Esophagus squamous epithelium (tissue), 4 donors: ENCODE results near the gene UQCR11.

Source experiments
- CTCF ChIP-seq, 6 experiments: fragments of 450-650 bp in 4 of 6; fragments of 200-600 bp in 2 of 6; sonication (generic) in 2 of 6; IDR thresholded peaks; one replicate each; pipeline ENCODE4 v1.5.1; 2016 to 2019; ENCODE audit warnings: antibody characterized with exemption in 6 of 6, mild to moderate bottlenecking in 4 of 6, moderate library complexity in 4 of 6
- POLR2A ChIP-seq, 4 donors: fragments of 450-650 bp; IDR thresholded peaks; one replicate each; pipeline ENCODE4 v1.6.1; 2017; ENCODE audit warnings: antibody characterized with exemption in 4 of 4, mild to moderate bottlenecking in 4 of 4, moderate library complexity in 3 of 4

GRCh38 chr19:1556390-1557070 lies 48.7 kb downstream of the UQCR11 start:
- TF ChIP-seq CTCF (IDR thresholded peaks at IDR 0.05), result no peak
- no peak for TF ChIP-seq POLR2A (IDR thresholded peaks at IDR 0.05)
